A673 (cell line): Measurements from ENCODE around the gene TXNRD1. TPM values are rescaled to one million over a fixed set of nuclear protein-coding genes. Genes with fewer than 3 reads are reported as not detected.

ENCODE experiments used
- BruUV-seq: library from RNA; stranded (reverse); fragments of 400-500 nt; replicated peaks from 2 replicates; lab custom pipeline; 2021; lab: Mats Ljungman, UMichigan
- CTCF ChIA-PET: fragments of 300-600 bp; sonication (Branson Sonifier 250); formaldehyde crosslinking; loops from one replicate; lab custom pipeline; 2022; ENCODE audit warnings: antibody characterized with exemption; lab: Charles Lee
- POLR2A ChIA-PET: fragments of 300-600 bp; sonication (Branson Sonifier 250); formaldehyde crosslinking; loops from one replicate; lab custom pipeline; 2022; ENCODE audit warnings: antibody characterized with exemption; ENCODE audit not compliant: low non-redundant PET; lab: Charles Lee
- DNase-seq: peaks from one replicate; pipeline ENCODE4 v3.0.0-alpha.2; 2015; ENCODE audit warnings: low spot score
- H3K27ac ChIP-seq: fragments of 200-600 bp; sonication (generic); 2 replicates; pipeline ENCODE4 v1.5.1; 2016; ENCODE audit warnings: mixed run types, low read depth, mild to moderate bottlenecking, mixed read lengths, antibody characterized with exemption, low read length; ENCODE audit not compliant: poor library complexity, severe bottlenecking
- H3K27me3 ChIP-seq: fragments of 200-600 bp; sonication (generic); replicated peaks from 2 replicates; pipeline ENCODE4 v1.6.1; 2017; ENCODE audit warnings: mixed run types, low read depth, mild to moderate bottlenecking, mixed read lengths, antibody characterized with exemption, low read length; ENCODE audit not compliant: insufficient read depth, poor library complexity
- H3K36me3 ChIP-seq: fragments of 200-600 bp; sonication (generic); 2 replicates; pipeline ENCODE4 v1.6.1; 2016; ENCODE audit warnings: mixed run types, mild to moderate bottlenecking, mixed read lengths, antibody characterized with exemption, low read length; ENCODE audit not compliant: insufficient read depth, poor library complexity, severe bottlenecking
- H3K4me1 ChIP-seq: fragments of 200-600 bp; sonication (generic); 2 replicates; pipeline ENCODE4 v1.6.1; 2017; ENCODE audit warnings: mixed run types, mild to moderate bottlenecking, mixed read lengths, antibody characterized with exemption, low read length; ENCODE audit not compliant: insufficient read depth, poor library complexity, severe bottlenecking
- H3K4me3 ChIP-seq: fragments of 200-600 bp; sonication (generic); 2 replicates; pipeline ENCODE4 v1.5.1; 2016; ENCODE audit warnings: low read depth, mixed run types, mild to moderate bottlenecking, mixed read lengths, low read length; ENCODE audit not compliant: poor library complexity, severe bottlenecking
- H3K9me3 ChIP-seq: fragments of 200-600 bp; sonication (generic); 2 replicates; pipeline ENCODE4 v1.6.1; 2016; ENCODE audit warnings: mixed run types, low read depth, mild to moderate bottlenecking, mixed read lengths, antibody characterized with exemption, low read length; ENCODE audit not compliant: poor library complexity, severe bottlenecking
- CTCF ChIP-seq: fragments of 300-800, 200-600 bp; sonication (generic); conservative IDR thresholded peaks from 2 replicates; pipeline ENCODE4 v1.5.1; 2017; ENCODE audit warnings: low read depth, mild to moderate bottlenecking, antibody characterized with exemption, low read length, moderate library complexity, mixed read lengths
- EZH2 ChIP-seq: fragments of 200-600 bp; sonication (generic); IDR thresholded peaks from 2 replicates; pipeline ENCODE4 v1.6.1; 2017; ENCODE audit warnings: borderline replicate concordance, low read depth, mild to moderate bottlenecking, mixed read lengths, antibody characterized with exemption, low read length; ENCODE audit not compliant: poor library complexity, severe bottlenecking
- intact Hi-C: fragments of 100-400 bp; cut with micrococcal nuclease; formaldehyde crosslinking; loops from one replicate; pipeline ENCODE4 v1.10.0; 2022; ENCODE audit not compliant: unreplicated experiment
- total RNA-seq: library from RNA; stranded (reverse); gene quantifications from 2 replicates; pipeline ENCODE4 v1.2.3, GENCODE V29; 2021

Gene TXNRD1
- total RNA-seq, 1 experiment from 2014 or later = 226 TPM

- no TSS peak for BruUV-seq
- H3K36me3 ChIP-seq = peaks cover 72% of the 10 kb centered on the region
Measured at GRCh38 chr12:104348994-104349494, 133.5 kb downstream of the TXNRD1 start.

GRCh38 chr12:104350211-104351056, 134.9 kb downstream of the TXNRD1 start:
- Histone ChIP-seq H3K4me3 (no peak overlapping the region), H3K36me3 (peaks cover 63% of the 10 kb centered on the region), H3K4me1 (no peaks in the 10 kb centered on the region), H3K27me3 (no peaks in the 10 kb centered on the region), H3K27ac (no peak overlapping the region), H3K9me3 (no peaks in the 10 kb centered on the region)
- DNase-seq = no peak
- no TSS peak for BruUV-seq
- intact Hi-C loops = no loop called here
- TF ChIP-seq EZH2 (no peak), CTCF (no peak)
- POLR2A ChIA-PET = no interaction called here
- CTCF ChIA-PET = no interaction called here

More at GRCh38 chr12:104348994-104349494, 133.5 kb downstream of the TXNRD1 start:
- intact Hi-C loops = no loop called here
- no peak for DNase-seq
- ChIA-PET POLR2A (no interaction called here), CTCF (no interaction called here)
- Histone ChIP-seq H3K27ac (no peak overlapping the region), H3K27me3 (no peaks in the 10 kb centered on the region), H3K4me1 (no peaks in the 10 kb centered on the region), H3K4me3 (no peak overlapping the region), H3K9me3 (no peaks in the 10 kb centered on the region)
- no peak for TF ChIP-seq CTCF
- TF ChIP-seq EZH2 = no peak

GRCh38 chr12:104351057-104351983, 135.7 kb downstream of the TXNRD1 start:
- no peak overlapping the region for H3K27ac ChIP-seq
- no peaks in the 10 kb centered on the region for H3K27me3 ChIP-seq
- BruUV-seq = no TSS peak
- intact Hi-C loops = no loop called here
- H3K4me1 ChIP-seq = no peaks in the 10 kb centered on the region
- peaks cover 56% of the 10 kb centered on the region for H3K36me3 ChIP-seq
- H3K4me3 ChIP-seq = no peak overlapping the region
- ChIA-PET POLR2A (no interaction called here), CTCF (no interaction called here)
- TF ChIP-seq CTCF (no peak), EZH2 (no peak)
- no peak for DNase-seq
- no peaks in the 10 kb centered on the region for H3K9me3 ChIP-seq
